IPS-NIHi11 (cell line): ENCODE results near the gene NDUFS6.
A peak's percentile ranks its signal among the peaks of the same experiment; 100 is the strongest.

Experiments used
- DNase-seq: peaks from one replicate; pipeline ENCODE4 v3.0.0; 2012; ENCODE audit warnings: mixed read lengths, low spot score

The NDUFS6 gene

DNA sequence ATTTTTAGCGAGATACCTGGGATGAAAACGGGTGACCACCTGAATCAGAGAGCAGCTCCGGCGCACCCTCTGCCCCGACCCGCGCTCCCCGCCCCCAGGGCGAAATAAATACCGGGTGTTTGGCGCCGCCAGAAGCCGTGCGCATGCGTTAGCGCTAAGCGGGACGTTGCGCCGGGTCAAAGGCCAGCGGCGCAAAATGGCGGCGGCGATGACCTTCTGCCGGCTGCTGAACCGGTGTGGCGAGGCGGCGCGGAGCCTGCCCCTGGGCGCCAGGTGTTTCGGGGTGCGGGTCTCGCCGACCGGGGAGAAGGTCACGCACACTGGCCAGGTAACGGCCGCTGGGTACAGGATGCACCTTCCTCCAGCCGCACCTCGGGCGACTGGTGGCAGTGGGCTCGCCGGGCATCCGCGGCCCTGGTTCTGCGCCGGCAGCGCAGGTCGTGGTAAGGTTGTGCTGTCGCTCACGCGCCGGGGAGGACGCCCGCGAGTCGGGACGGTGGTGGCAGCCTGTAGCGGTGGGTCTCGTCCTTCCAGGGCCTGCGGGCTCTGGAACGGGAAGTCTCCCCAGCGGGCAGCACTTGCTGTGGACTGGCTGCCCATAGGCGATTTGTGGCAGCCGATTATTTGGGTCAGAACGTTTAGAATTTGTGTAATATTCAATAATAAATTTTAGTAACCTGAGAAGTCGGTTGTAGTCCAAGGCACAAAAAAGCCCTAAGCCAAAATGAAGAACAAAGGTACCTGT, at the start of gene NDUFS6:
Gene NDUFS6 (plus strand): TSS at position 186 of the 745 bp plus-strand sequence. CDS start 11 bp downstream, at position 197.
- DNase-seq = peak; percentile 82

GRCh38 chr5:1751864-1752822, 49.1 kb upstream of the NDUFS6 start:
- DNase-seq = no peak

DNA sequence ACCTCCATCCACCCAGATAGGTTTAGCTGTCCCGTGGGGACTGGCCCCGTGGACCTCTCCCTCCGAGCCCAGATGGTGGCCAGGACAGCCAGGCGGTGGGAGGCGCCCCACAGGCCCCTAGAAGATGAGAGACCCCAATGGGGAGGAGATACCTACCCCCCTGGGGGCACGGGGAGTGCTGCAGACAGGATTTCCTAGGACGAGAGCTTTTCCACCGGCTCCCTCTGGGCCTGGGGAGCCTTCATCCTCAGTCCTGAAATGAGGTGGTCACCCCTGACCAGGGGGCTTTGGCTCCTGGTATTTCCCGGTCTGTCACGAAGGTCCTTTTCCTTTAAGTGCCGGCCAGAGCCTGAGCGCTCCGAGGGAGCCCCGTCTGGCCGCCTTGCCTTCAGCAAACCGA, 48.3 kb upstream of the NDUFS6 start:
- no peak for DNase-seq

GRCh38 chr5:1753490-1753889, 47.7 kb upstream of the NDUFS6 start:
- no peak for DNase-seq

GRCh38 chr5:1754531-1755220, 46.5 kb upstream of the NDUFS6 start:
- DNase-seq = no peak

GRCh38 chr5:1755321-1755949, 45.8 kb upstream of the NDUFS6 start:
- DNase-seq = no peak

GRCh38 chr5:1756481-1756880, 44.7 kb upstream of the NDUFS6 start:
- DNase-seq = no peak

- no peak for DNase-seq
Measured at GRCh38 chr5:1757511-1757910, 43.7 kb upstream of the NDUFS6 start.

GRCh38 chr5:1758574-1758973, 42.6 kb upstream of the NDUFS6 start:
- DNase-seq = no peak

DNA sequence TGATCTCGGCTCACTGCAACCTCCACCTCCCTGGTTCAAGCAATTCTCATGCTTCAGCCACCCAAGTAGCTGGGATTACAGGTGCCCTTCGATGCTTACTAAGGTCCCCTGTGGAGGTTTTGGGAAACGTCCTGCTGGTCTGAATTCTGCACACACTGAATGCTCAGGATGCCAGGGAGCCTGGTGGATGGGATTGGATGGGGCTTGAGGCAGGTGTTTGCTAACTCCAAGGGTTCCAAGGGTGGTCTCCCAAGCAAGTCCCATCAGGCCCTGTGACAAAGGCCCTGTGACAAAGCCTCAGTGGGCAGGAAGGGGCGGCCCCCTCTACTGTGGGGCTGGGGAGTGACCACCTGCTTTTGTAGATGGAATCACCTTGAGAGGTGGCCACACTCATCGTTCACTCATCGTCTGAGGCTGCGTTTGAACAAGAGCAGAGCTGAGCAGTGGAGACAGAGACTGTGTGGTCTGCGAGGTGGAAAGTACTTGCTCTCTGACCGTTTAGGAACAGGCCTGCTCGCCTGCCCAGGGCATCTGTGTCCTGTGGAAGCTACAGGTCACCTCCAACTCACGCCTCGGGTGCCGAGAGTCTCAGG, 41.7 kb upstream of the NDUFS6 start:
- no peak for DNase-seq

- no peak for DNase-seq
Measured at GRCh38 chr5:1760231-1760630, 41.0 kb upstream of the NDUFS6 start.

- no peak for DNase-seq
Measured at GRCh38 chr5:1760656-1761452, 40.4 kb upstream of the NDUFS6 start.

- DNase-seq = no peak
Measured at GRCh38 chr5:1761453-1761755, 39.8 kb upstream of the NDUFS6 start.

- no peak for DNase-seq
Measured at GRCh38 chr5:1762121-1762882, 38.9 kb upstream of the NDUFS6 start.

DNA sequence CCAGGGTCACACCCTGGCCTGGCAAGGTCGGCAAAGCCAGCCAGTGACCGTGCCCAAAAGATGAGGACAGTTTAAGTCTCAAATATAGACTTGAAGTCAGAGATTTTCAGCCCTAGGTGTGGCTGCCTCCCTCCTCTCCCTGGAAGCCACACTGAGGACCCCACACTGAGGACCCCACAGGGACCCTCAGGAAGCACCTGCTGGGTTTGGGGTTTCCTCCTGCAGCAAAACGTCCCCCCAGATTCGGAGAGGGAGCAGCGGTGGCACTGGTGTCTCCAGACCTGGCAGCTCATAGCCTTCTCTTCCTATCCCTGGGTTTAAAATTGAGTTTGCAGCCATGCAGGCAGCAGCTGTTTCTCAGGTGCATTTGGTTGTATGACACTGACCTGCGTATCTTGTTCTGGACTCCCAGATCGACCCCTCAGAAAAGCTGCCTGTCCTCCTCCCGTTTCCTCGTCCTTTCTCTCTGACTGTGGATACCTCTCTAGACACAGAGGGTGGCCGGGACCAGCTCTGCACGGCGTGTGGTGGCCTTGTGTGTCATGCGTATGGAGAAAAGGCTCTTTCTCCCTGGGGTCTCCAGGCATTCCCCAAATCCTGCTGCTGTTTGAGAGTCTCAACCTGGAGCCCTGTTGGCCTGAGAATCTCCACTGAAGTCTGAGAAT, 38.2 kb upstream of the NDUFS6 start:
- no peak for DNase-seq

GRCh38 chr5:1763548-1763911, 37.7 kb upstream of the NDUFS6 start:
- peak; percentile 79 for DNase-seq

DNA sequence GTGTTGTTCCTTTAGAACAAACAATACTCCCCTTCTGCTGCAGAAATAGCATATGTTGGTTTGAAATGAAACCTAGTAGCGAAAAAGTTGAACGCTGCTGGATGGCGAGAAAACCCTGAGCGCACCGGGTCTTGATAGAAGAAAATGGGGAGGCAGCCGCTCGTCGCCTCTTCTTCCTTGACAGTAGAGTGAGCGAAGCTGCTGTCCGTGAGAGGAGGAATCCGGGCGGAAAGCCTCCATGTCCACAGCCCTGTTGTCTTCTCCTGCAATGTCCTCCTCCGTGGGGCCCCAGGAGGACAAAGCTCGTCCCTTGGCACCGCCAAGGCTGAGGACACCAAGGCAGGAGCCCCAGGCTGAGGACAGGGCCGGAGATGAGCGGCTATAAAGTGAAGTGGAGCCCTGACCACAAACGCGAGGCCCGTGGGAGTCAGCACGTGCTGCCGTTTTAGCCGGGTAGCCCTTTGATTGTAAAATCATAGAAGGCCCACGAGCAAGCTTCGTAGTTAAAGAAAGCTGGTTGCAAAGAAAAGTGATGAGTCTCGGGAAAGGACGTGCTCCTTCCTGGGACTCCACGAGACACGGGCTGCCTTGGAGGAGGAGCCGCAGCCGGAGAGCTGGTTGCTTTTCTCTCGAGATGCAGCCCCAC, 37.1 kb upstream of the NDUFS6 start:
- no peak for DNase-seq

DNA sequence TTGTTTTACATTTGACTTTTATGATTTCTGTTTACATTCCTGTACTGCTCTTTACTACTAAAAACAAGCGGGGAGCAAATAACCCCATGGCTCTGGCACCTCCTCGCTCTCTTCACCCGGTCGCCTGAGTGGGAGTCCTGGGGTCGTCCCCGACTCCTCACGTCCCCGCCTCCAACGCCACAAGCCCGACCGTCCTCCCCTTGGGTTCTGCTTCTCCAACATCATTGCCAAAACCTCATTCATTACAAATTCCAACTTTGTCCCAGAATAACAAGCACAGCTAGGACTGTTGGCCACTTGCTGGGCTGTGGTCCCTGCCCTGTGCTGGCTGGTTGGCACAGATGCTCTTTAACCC, 36.6 kb upstream of the NDUFS6 start:
- no peak for DNase-seq

- no peak for DNase-seq
Measured at GRCh38 chr5:1765141-1765879, 35.9 kb upstream of the NDUFS6 start.
